ENCODE data around the gene POU4F3. TPM values are rescaled to one million over a fixed set of nuclear protein-coding genes. Genes with fewer than 3 reads are reported as not detected.
A peak's percentile ranks its signal among the peaks of the same experiment; 100 is the strongest.

The POU4F3 gene
- total and polyA plus RNA-seq, 2 of the 8 experiments (the other 6 are each of a cell fraction or from before 2014, with no cell fraction given): 0.09 TPM; not detected in 1

DNA sequence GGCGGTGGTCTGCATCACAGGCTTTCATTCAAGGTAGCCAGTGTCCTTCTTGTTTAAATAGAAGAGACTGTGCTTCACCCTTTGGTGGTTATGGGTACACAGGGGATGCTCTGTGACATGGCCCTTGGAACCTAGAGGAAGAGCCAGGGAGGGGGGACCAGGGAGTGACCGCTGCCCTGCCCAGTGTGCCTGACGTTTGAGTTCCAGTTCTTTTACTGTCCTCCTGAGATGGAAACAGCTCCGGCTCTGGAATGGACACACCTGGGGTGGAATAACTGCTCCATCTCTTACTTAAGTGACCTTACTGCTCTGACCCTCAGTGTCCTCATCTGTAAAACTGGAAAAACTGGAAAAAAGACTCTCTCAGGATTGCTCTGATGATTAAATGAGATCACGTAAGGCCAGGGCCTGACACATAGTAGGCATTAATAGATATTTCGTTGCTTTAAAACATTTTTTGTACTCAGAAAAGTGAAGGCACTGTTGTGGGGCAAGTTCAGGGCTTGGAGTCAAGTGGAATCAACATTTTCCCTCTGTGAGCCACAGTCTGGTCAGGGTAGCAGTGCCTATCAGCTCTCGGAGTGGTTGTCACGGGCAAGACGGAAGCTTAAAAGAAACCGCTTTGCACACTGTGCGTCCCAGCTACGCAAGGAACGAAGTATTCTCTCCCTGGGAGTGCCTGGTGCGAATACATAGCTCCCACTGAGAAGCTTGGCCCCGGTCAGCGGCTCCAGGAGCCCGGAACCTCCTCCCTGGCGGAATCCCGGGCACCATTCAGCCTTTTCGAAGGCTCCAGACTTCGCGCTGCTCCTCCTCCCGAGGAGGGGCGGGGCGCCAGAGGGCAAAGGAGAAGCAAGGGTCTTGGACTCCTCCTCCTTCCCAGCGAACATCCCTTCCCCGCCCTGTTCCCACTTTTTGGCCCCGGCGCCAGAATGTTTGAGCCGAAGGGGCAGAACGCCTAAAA is 5.8 kb downstream of the POU4F3 start:
- peak overlapping the region; percentile 81; the same call in 1 of the 2 replicates for H3K18ac ChIP-seq (ENCODE audit: extremely low read depth, low read length)
- H4K5ac ChIP-seq (ENCODE audit: insufficient read length, low read depth, low read length): no peak overlapping the region
- peak overlapping the region; percentile 20 to 63 (median 25); a peak in 5 of 8 replicates for H3K4me3 ChIP-seq (ENCODE audit: extremely low read depth in 1 of 4, insufficient read depth in 2 of 4, low read depth in 3 of 4, low read length in 4 of 4)
- peaks cover 12 to 22% (median 17%) of the 10 kb centered on the region in 4 experiments for H3K4me1 ChIP-seq (replicated peaks in 1 of 4; ENCODE audit: control insufficient read depth in 3 of 4, insufficient read depth in 4 of 4, low read length in 3 of 4)
- H3K27ac ChIP-seq (ENCODE audit: low read depth, low read length): no peak overlapping the region
- FAIRE-seq: peak; percentile 84
- H2AFZ ChIP-seq (ENCODE audit: low read length): no peak overlapping the region
- no peak overlapping the region for H3K14ac ChIP-seq (ENCODE audit: insufficient read length)
- 0 out of 2 replicates have a peak overlapping the region, but pooled peaks have one; percentile 31 for H2BK15ac ChIP-seq (ENCODE audit: low read length)
- WGBS, 2 experiments (ENCODE audit: extremely low coverage in 1 of 2, insufficient coverage in 1 of 2, insufficient read length in 1 of 2, insufficient replicate concordance in 2 of 2, low coverage in 1 of 2, low lambda C conversion rate in 2 of 2, missing lambda C conversion rate in 1 of 2): 5% methylated on average over 31 of the region's 31 CpGs; no CpG with 5 or more reads in 1 of the 2 experiments
- H3K4ac ChIP-seq (replicated peaks; ENCODE audit: insufficient read length, low read depth, low read length): no peak overlapping the region
- H2AK5ac ChIP-seq (ENCODE audit: low read depth, low read length): no peak overlapping the region
- no peak overlapping the region for H3K56ac ChIP-seq (replicated peaks; ENCODE audit: insufficient read length, low read depth, low read length)
- H3K79me2 ChIP-seq (ENCODE audit: control insufficient read depth in 1 of 2, insufficient read depth in 2 of 2, low read length in 2 of 2): no peaks in the 10 kb centered on the region
- no peak overlapping the region for H4K8ac ChIP-seq (ENCODE audit: extremely low read depth, insufficient read depth, low read length)
- peak overlapping the region; percentile 29; the same call in 1 of the 2 replicates for H2BK12ac ChIP-seq (ENCODE audit: low read depth, low read length)
- no peak overlapping the region for H3K9ac ChIP-seq (replicated peaks in 1 of 4; ENCODE audit: extremely low read depth in 1 of 4, low read depth in 3 of 4, low read length in 3 of 4)
- no peaks in the 10 kb centered on the region for H3K9me3 ChIP-seq (ENCODE audit: insufficient read depth in 2 of 2, low read depth in 1 of 2, low read length in 1 of 2)
- H4K20me1 ChIP-seq (replicated peaks in 1 of 2; ENCODE audit: control insufficient read depth in 1 of 2, insufficient read depth in 2 of 2, low read length in 2 of 2): peaks cover 18 to 38% of the 10 kb centered on the region in 2 experiments
- H2BK120ac ChIP-seq (replicated peaks; ENCODE audit: low read depth, low read length): no peak overlapping the region
- H3K23me2 ChIP-seq (ENCODE audit: low read depth, low read length): peaks cover 14% of the 10 kb centered on the region; the same call in 1 of the 2 replicates
- H2BK20ac ChIP-seq (ENCODE audit: low read length): no peak overlapping the region
- peaks cover 71 to 89% (median 84%) of the 10 kb centered on the region in 4 experiments for H3K27me3 ChIP-seq (replicated peaks in 1 of 4; ENCODE audit: control insufficient read depth in 3 of 4, extremely low read depth in 1 of 4, insufficient read depth in 3 of 4, low read length in 3 of 4)
- POLR2A ChIA-PET (ENCODE audit: partially characterized antibody): interaction anchor here (0.6 to 1.5 kb wide), 3 partner anchors 8 to 650 kb away, joined by 3 to 8 read pairs (median 3); no protein-coding TSS in a partner anchor
- H4K91ac ChIP-seq (replicated peaks; ENCODE audit: insufficient read length, low read length): peak overlapping the region; percentile 39
- no peak overlapping the region for H3K23ac ChIP-seq (ENCODE audit: insufficient read length)
- H3K4me2 ChIP-seq (ENCODE audit: insufficient read depth in 1 of 2, low read depth in 2 of 2, low read length in 2 of 2): peak overlapping the region; percentile 88 to 97
- DNase-seq (ENCODE audit: low read depth in 1 of 2, low spot score in 2 of 2): peak; percentile 73 to 91
- CTCF ChIA-PET (ENCODE audit: partially characterized antibody): interaction anchor here (0.7 to 2.5 kb wide), 8 partner anchors 10 to 244 kb away, joined by 3 to 6 read pairs (median 3); no protein-coding TSS in a partner anchor
- H3K79me1 ChIP-seq (ENCODE audit: low read depth, low read length): no peaks in the 10 kb centered on the region
- peaks cover 0 to 4% (median 0%) of the 10 kb centered on the region in 4 experiments; a peak in 1 of 8 replicates for H3K36me3 ChIP-seq (ENCODE audit: control insufficient read depth in 2 of 4, insufficient read depth in 4 of 4, low read length in 3 of 4)
- no peak overlapping the region for H2BK5ac ChIP-seq (ENCODE audit: low read depth, low read length)
- TF ChIP-seq TAF1 (IDR thresholded peaks at IDR 0.05; ENCODE audit: low read depth, low read length) (no peak), GABPA (IDR thresholded peaks at IDR 0.05; ENCODE audit: borderline replicate concordance, insufficient read depth, low read length) (0 out of 2 replicates have a peak, but pooled peaks have one; percentile 23), KDM1A (IDR thresholded peaks at IDR 0.05; ENCODE audit: borderline replicate concordance, low read length) (no peak), ASH2L (IDR thresholded peaks at IDR 0.05; ENCODE audit: low read length) (no peak), CREB1 (IDR thresholded peaks at IDR 0.05) (no peak), KDM4A (IDR thresholded peaks at IDR 0.05; ENCODE audit: low read depth, low read length, severe bottlenecking) (no peak), RXRA (IDR thresholded peaks at IDR 0.05; ENCODE audit: insufficient read depth, low read depth, low read length) (no peak), RFX5 (IDR thresholded peaks at IDR 0.05; ENCODE audit: borderline replicate concordance, low read depth, low read length) (no peak), MAFK (IDR thresholded peaks at IDR 0.05; ENCODE audit: low read depth, low read length) (no peak), RNF2 (IDR thresholded peaks at IDR 0.05; ENCODE audit: borderline replicate concordance, low read depth, low read length, missing control alignments, poor library complexity, severe bottlenecking) (peak; percentile 89)

All from H1 (cell line).